GM19372 (cell line): ENCODE results near the gene HSD3B2.

Source experiments
- ATAC-seq: cut with Tn5 transposase; IDR thresholded peaks from one replicate; pipeline ENCODE4 v1.9.1; 2021; ENCODE audit warnings: mild to moderate bottlenecking, low read depth, moderate library complexity; ENCODE audit not compliant: unreplicated experiment

Gene HSD3B2

DNA sequence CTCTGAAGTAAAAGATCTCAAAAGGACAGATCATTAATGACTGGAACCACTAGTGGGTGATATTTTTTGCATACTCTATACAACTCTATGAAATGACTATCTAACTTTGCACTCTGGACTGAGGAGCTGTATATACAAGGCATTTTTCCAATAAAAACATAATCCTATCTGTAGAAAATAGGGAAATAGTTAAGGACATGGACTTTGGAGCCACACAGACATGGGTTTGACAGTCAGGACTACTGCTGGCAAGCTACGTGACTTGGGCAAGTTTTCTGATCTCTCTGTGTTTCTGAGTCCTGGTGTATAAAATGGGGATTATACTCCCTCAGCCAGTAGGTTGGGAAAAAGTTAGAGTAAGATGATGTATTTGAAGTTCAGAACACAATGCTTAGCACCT is 20.9 kb upstream of the HSD3B2 start:
- ATAC-seq: no peak

- no peak for ATAC-seq
Observed at GRCh38 chr1:119396982-119397381, 18.0 kb upstream of the HSD3B2 start.

GRCh38 chr1:119397986-119398385 is 17.0 kb upstream of the HSD3B2 start:
- ATAC-seq: no peak

GRCh38 chr1:119404736-119405135 is 10.2 kb upstream of the HSD3B2 start:
- no peak for ATAC-seq

GRCh38 chr1:119409731-119410130 is 5.2 kb upstream of the HSD3B2 start:
- no peak for ATAC-seq

DNA sequence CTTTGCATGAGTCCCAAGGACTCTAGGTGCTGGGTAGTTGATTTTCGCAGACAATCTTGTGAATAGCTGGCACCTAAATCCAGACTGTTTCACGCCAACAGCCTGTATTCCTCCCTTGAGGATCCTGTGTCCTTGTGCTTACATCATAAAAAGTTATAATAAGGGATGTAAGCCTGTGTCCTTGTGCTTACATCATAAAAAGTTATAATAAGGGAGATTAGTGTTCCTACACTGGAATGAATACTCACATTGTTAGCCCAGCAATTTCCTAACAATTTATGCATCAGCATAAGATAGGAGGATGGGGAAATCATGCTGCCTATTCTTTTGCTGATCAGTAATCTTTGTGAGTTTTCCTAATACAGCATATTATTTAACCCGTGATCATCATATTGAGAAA is 4.0 kb upstream of the HSD3B2 start:
- no peak for ATAC-seq

- no peak for ATAC-seq
Observed at GRCh38 chr1:119416006-119416640, 1.2 kb downstream of the HSD3B2 start.

- ATAC-seq: no peak
Observed at GRCh38 chr1:119419109-119419508, 4.2 kb downstream of the HSD3B2 start.

- ATAC-seq: no peak
Observed at GRCh38 chr1:119420638-119421037, 5.7 kb downstream of the HSD3B2 start.

GRCh38 chr1:119422631-119423030 is 7.7 kb downstream of the HSD3B2 start:
- no peak for ATAC-seq

- no peak for ATAC-seq
Observed at GRCh38 chr1:119428991-119429390, 14.0 kb downstream of the HSD3B2 start.

DNA sequence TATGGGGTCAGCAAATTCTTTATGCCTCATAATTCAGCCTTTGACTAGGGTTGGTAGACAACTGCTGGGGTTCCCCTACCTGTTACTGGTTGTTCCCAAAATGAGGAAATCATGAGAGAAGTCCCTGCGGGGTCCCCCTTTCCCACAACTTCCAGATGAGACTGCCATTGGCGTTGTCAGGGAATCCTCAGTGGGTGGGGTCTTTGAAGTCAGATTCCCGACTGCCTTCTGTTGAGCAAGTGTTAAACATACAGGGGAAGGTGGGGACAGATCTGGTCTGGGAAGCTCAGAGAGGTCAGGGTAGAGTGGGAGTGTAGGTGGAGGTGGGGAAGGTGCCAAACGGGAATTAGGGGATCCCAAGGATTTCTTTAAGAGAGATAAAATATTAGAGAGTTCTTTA is 14.7 kb downstream of the HSD3B2 start:
- no peak for ATAC-seq

DNA sequence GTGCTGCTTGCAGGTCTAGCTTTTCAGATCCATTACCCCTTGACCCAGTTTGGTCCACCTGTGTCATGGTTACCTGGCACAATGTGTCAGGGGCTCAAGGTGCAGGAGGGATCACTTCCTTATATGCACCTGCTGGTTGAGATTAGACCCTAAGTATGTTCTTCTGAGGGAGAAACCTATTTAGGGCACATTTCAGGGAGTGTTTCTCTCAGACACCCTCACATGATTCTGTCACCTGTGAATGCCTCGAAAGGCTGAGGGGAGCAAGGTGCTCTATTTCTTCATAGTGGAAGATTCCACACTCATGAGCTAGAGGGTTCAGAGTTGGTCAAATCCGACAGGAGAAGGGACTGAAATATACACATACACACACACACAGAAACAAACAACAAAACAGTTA is 15.5 kb downstream of the HSD3B2 start:
- ATAC-seq: no peak

DNA sequence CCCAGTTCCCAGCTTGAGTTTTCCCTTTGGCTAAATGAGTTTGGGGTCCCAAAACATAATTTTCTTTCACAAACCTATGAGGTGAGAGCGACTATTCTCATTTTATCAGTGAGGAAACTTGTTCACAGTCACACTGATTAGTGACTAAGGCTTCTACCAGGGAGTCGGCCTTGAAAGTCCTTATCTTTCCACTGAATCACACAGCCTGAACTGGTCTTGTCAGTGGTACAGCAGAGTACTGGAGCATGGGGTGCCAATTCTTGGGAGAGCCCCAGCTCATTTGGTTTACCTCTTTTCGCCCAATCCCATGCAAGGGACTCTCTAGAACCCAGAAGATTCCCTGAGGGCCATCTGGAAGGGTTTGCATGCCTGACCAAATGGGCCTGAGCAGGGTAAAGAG is 16.9 kb downstream of the HSD3B2 start:
- ATAC-seq: no peak

GRCh38 chr1:119435052-119435451 is 20.1 kb downstream of the HSD3B2 start:
- no peak for ATAC-seq

DNA sequence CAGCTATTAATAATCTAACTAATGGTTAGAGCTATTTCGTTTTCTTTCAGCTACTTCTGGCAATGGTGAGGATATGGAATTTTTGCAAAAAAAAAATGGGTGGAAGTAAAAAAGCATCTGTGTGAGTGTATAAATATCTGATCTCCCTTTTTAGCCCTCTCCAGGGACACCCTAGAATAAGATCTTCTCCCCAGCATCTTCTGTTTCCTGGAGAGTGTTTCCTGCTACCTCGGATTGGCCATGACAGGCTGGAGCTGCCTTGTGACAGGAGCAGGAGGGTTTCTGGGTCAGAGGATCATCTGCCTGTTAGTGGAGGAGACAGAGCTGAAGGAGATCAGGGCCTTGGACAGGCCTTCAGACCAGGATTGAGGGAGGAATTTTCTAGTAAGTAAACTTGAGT is 23.8 kb downstream of the HSD3B2 start:
- ATAC-seq: no peak

- no peak for ATAC-seq
Observed at GRCh38 chr1:119440721-119441307, 25.9 kb downstream of the HSD3B2 start.

DNA sequence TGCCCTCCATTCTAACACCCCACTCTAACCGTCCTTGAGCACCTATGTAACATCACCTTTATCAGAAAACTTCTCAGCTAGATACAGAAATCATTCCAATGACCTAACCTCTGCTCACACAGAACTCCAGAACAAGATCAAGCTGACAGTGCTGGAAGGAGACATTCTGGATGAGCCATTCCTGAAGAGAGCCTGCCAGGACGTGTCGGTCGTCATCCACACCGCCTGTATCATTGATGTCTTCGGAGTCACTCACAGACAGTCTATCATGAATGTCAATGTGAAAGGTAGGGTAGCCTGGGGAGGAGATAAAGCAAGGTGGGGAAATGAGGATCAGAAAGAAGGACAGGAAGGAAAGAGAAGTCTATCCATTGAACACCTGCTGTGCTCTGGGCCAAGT is 27.8 kb downstream of the HSD3B2 start:
- no peak for ATAC-seq

GRCh38 chr1:119446321-119446720 is 31.4 kb downstream of the HSD3B2 start:
- no peak for ATAC-seq

DNA sequence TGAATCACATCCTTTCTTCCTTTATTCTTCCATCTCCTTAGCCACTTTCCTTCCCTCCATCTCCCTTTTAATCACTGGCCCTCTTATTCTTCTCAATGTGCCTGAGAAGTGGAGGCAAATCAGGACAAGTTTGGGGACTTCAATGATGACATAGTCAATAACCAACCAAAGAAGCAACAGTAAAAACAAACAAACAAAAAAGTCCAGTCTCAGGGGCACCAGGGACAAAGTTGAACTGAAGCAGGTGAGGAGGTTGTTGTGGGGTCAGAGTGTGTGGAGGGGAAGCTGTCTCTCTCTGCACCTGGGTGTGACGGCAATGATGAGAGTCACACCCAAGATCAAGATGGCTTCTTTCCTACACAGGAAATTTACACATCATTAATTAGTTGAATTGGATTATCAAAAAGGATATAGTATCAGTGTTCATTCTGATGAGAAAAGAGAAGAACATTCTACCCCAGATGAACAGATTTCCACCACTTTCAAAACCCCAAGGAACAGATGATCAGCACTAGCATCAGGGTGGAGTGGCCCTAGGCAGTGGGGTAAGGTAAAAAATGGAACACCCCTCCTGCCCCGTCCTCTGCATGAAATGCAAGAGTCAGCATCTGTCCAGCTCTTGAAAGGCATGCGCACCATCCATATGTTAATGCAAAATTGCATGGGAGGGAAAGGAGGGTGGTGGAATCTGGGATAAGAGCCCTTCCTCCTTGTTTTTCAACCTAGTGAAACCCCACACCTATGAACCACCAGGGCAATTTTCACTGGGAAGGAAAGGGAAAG is 32.6 kb downstream of the HSD3B2 start:
- no peak for ATAC-seq

GRCh38 chr1:119448127-119448511 is 33.2 kb downstream of the HSD3B2 start:
- ATAC-seq: no peak

- ATAC-seq: no peak
Observed at GRCh38 chr1:119449971-119450370, 35.0 kb downstream of the HSD3B2 start.
